ENCODE measurements around the gene TRHDE.

The TRHDE gene, protein sequence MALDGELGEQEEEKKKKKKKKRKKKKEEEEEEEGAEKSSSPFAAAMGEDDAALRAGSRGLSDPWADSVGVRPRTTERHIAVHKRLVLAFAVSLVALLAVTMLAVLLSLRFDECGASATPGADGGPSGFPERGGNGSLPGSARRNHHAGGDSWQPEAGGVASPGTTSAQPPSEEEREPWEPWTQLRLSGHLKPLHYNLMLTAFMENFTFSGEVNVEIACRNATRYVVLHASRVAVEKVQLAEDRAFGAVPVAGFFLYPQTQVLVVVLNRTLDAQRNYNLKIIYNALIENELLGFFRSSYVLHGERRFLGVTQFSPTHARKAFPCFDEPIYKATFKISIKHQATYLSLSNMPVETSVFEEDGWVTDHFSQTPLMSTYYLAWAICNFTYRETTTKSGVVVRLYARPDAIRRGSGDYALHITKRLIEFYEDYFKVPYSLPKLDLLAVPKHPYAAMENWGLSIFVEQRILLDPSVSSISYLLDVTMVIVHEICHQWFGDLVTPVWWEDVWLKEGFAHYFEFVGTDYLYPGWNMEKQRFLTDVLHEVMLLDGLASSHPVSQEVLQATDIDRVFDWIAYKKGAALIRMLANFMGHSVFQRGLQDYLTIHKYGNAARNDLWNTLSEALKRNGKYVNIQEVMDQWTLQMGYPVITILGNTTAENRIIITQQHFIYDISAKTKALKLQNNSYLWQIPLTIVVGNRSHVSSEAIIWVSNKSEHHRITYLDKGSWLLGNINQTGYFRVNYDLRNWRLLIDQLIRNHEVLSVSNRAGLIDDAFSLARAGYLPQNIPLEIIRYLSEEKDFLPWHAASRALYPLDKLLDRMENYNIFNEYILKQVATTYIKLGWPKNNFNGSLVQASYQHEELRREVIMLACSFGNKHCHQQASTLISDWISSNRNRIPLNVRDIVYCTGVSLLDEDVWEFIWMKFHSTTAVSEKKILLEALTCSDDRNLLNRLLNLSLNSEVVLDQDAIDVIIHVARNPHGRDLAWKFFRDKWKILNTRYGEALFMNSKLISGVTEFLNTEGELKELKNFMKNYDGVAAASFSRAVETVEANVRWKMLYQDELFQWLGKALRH

DNA sequence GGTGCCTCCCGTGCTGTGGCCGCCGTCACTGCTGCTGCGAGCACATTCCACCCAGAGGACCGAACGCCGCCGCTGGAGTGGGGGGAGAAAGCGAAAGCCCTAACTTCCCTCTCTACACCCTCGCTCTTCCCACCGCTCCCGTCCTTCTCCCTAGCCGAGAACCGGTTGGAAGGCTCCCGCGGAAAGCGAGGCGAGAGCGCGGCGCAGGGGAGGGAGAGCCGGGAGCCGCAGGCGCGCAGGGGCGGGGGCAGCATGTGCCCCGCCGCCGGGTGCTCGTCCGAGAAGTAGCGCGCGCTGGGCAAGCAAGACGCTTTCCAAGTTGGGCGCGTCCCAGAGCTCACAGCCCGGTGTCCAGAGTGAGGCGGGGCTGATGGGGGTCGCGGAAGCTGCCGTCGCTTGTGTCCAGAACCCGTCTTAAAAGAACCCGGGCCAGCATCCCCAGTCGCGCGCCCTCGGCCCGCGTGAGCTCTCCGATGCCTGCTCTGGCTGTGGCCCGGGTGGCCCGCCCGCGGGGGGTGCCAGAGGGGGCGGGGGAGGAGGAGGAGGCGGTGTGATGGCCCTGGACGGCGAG, at the start of gene TRHDE:
TRHDE (plus strand) TSS at position 280 of the 571 bp plus-strand sequence; CDS start at position 554, 274 bp downstream.
- Histone ChIP-seq H3K27ac (no peak within 1 kb of the TSS), H3K27me3 (ENCODE audit: control insufficient read depth, insufficient read depth, low read length) (no peaks in the 10 kb centered on the region), H3K9me3 (ENCODE audit: control insufficient read depth, low read length) (no peaks in the 10 kb centered on the region)

DNA sequence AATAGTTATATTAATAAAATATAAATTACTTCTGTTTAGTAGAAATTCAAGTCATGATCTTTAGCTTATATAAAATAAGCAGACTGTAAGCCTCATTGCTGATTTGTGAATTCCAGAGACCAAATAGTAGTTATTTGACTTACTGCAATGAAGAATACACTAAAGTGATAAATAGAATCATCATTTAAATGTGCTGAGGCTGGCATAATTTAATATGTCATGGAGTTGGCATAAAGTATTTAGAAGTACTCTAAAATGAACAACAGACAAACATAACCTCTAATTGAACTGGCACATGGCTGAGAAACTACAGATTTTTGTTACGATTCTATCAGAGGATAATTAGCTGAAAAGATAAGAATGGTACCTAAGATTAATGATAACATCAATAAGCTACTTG, 45.7 kb upstream of the TRHDE start:
- Histone ChIP-seq H3K36me3 (ENCODE audit: control insufficient read depth, insufficient read depth, low read length) (no peaks in the 10 kb centered on the region), H3K79me2 (no peaks in the 10 kb centered on the region), H3K27ac (no peak overlapping the region), H3K4me2 (ENCODE audit: low read length) (no peak overlapping the region), H3K9ac (no peak overlapping the region), H3K9me3 (ENCODE audit: control insufficient read depth, low read length) (no peaks in the 10 kb centered on the region), H3K4me1 (no peaks in the 10 kb centered on the region), H3K27me3 (ENCODE audit: control insufficient read depth, insufficient read depth, low read length) (no peaks in the 10 kb centered on the region), H2AFZ (no peak overlapping the region), H3K4me3 (ENCODE audit: low read depth, low read length) (no peak overlapping the region)
- TF ChIP-seq, protein P1, sequence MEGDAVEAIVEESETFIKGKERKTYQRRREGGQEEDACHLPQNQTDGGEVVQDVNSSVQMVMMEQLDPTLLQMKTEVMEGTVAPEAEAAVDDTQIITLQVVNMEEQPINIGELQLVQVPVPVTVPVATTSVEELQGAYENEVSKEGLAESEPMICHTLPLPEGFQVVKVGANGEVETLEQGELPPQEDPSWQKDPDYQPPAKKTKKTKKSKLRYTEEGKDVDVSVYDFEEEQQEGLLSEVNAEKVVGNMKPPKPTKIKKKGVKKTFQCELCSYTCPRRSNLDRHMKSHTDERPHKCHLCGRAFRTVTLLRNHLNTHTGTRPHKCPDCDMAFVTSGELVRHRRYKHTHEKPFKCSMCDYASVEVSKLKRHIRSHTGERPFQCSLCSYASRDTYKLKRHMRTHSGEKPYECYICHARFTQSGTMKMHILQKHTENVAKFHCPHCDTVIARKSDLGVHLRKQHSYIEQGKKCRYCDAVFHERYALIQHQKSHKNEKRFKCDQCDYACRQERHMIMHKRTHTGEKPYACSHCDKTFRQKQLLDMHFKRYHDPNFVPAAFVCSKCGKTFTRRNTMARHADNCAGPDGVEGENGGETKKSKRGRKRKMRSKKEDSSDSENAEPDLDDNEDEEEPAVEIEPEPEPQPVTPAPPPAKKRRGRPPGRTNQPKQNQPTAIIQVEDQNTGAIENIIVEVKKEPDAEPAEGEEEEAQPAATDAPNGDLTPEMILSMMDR (IDR thresholded peaks at IDR 0.05) = no peak

More for the DNA sequence above, at the start of gene TRHDE:
- no peaks in the 10 kb centered on the region for H3K79me2 ChIP-seq
- H3K4me3 ChIP-seq (ENCODE audit: low read depth, low read length) = peak within 1 kb of the TSS; percentile 57
- H3K9ac ChIP-seq = no peak within 1 kb of the TSS
- TF ChIP-seq, protein P1 (IDR thresholded peaks at IDR 0.05) = no peak
- H3K4me2 ChIP-seq (ENCODE audit: low read length) = peak within 1 kb of the TSS; percentile 80
- peak within 1 kb of the TSS; percentile 51 for H2AFZ ChIP-seq
- H3K36me3 ChIP-seq (ENCODE audit: control insufficient read depth, insufficient read depth, low read length) = no peaks in the 10 kb centered on the region
- H3K4me1 ChIP-seq = no peaks in the 10 kb centered on the region

DNA sequence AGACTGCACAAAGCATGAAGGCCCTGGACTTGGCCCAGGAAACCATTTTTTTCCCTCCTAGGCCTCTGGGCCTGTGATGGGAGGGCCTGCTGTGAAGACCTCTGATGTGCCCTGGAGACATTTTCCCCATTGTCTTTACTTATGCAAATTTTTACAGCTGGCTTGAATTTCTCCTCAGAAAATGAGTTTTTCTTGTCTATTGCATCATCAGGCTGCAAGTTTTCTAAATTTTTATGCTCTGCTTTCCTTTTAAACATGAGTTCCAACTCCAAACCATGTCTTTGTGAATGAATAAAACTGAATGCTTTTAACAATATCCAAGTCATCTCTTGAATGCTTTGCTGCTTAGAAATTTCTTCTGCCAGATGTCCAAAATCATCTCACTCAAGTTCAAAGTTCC, 43.7 kb upstream of the TRHDE start:
- no peaks in the 10 kb centered on the region for H3K4me1 ChIP-seq
- H2AFZ ChIP-seq = no peak overlapping the region
- no peak overlapping the region for H3K9ac ChIP-seq
- H3K27me3 ChIP-seq (ENCODE audit: control insufficient read depth, insufficient read depth, low read length) = no peaks in the 10 kb centered on the region
- no peak overlapping the region for H3K4me3 ChIP-seq (ENCODE audit: low read depth, low read length)
- H3K4me2 ChIP-seq (ENCODE audit: low read length) = no peak overlapping the region
- no peak overlapping the region for H3K27ac ChIP-seq
- no peaks in the 10 kb centered on the region for H3K9me3 ChIP-seq (ENCODE audit: control insufficient read depth, low read length)
- no peaks in the 10 kb centered on the region for H3K36me3 ChIP-seq (ENCODE audit: control insufficient read depth, insufficient read depth, low read length)
- TF ChIP-seq, protein P1 (IDR thresholded peaks at IDR 0.05) = no peak
- H3K79me2 ChIP-seq = no peaks in the 10 kb centered on the region

DNA sequence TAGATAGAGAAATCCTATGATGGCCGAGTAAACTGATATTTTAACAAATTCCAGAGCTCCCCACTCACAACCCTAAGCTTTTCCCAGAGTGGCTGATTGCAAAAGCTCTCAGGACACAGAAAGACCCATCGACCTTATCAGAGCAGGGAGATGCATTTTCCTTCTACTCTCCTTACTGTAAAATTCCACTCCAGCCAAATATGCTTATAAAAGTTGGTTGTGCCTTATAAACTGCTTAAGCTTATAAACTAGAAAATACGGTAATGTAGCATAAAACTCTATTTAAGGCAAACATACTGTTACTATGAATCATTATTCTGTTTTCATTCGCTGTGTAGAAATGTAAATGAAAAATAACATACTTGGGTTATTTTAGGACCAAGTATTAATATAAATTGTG, 41.6 kb upstream of the TRHDE start:
- H3K27me3 ChIP-seq (ENCODE audit: control insufficient read depth, insufficient read depth, low read length) = no peaks in the 10 kb centered on the region
- H3K36me3 ChIP-seq (ENCODE audit: control insufficient read depth, insufficient read depth, low read length) = no peaks in the 10 kb centered on the region
- no peaks in the 10 kb centered on the region for H3K9me3 ChIP-seq (ENCODE audit: control insufficient read depth, low read length)
- H3K4me2 ChIP-seq (ENCODE audit: low read length) = no peak overlapping the region
- H3K9ac ChIP-seq = no peak overlapping the region
- TF ChIP-seq, protein P1 (IDR thresholded peaks at IDR 0.05) = no peak
- H3K27ac ChIP-seq = no peak overlapping the region
- H2AFZ ChIP-seq = no peak overlapping the region
- H3K79me2 ChIP-seq = no peaks in the 10 kb centered on the region
- no peak overlapping the region for H3K4me3 ChIP-seq (ENCODE audit: low read depth, low read length)
- H3K4me1 ChIP-seq = no peaks in the 10 kb centered on the region
